ENCODE measurements around the gene SOX1. TPM values are rescaled to one million over a fixed set of nuclear protein-coding genes. Genes with fewer than 3 reads are reported as not detected.

The SOX1 gene
- total RNA-seq, 1 donor from 2014 or later, result 41.4 TPM

DNA sequence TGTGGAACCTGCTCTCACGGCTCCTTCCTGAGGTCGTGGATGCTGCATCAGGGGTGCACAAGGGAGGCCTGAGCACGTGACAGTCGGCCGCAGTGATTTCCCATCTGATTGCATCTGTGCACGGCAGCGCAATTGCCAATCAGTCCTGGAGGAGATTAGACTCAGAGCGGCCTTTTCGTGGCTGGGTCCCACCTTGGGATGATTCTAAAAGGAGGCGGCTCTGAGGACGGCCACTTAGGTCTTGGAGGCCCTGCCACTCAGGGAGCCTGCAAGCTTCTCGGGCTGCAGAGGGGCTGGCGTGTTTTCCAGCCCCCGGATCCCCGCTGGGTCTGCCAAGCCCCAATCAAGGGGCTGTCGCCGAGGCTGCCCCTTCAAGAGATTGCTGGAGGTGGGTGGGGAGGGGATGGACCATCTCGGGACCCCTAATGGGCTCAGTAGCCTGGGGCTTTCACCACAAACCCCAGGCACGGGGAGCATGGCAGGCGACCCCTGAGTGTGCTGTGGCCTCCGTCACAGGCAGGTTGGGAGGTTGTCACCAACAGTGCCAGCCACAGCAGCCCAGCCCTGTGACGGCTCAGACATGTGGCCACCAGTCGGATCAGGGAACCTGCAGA, 51.6 kb downstream of the SOX1 start:
- no peak for DNase-seq (ENCODE audit: low read depth, low spot score)
- H3K4me1 Mint-ChIP-seq, result peaks cover 21% of the 10 kb centered on the region
- H3K36me3 Mint-ChIP-seq (ENCODE audit: low read depth), result no peaks in the 10 kb centered on the region
- H3K9me3 Mint-ChIP-seq, result no peaks in the 10 kb centered on the region
- H3K27me3 Mint-ChIP-seq (ENCODE audit: low read depth), result no peaks in the 10 kb centered on the region
- TF ChIP-seq, protein P1, sequence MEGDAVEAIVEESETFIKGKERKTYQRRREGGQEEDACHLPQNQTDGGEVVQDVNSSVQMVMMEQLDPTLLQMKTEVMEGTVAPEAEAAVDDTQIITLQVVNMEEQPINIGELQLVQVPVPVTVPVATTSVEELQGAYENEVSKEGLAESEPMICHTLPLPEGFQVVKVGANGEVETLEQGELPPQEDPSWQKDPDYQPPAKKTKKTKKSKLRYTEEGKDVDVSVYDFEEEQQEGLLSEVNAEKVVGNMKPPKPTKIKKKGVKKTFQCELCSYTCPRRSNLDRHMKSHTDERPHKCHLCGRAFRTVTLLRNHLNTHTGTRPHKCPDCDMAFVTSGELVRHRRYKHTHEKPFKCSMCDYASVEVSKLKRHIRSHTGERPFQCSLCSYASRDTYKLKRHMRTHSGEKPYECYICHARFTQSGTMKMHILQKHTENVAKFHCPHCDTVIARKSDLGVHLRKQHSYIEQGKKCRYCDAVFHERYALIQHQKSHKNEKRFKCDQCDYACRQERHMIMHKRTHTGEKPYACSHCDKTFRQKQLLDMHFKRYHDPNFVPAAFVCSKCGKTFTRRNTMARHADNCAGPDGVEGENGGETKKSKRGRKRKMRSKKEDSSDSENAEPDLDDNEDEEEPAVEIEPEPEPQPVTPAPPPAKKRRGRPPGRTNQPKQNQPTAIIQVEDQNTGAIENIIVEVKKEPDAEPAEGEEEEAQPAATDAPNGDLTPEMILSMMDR (conservative IDR thresholded peaks at IDR 0.05), result no peak
- H3K27ac Mint-ChIP-seq (ENCODE audit: unreplicated experiment), result no peak overlapping the region
- H3K4me3 Mint-ChIP-seq, result no peak overlapping the region

DNA sequence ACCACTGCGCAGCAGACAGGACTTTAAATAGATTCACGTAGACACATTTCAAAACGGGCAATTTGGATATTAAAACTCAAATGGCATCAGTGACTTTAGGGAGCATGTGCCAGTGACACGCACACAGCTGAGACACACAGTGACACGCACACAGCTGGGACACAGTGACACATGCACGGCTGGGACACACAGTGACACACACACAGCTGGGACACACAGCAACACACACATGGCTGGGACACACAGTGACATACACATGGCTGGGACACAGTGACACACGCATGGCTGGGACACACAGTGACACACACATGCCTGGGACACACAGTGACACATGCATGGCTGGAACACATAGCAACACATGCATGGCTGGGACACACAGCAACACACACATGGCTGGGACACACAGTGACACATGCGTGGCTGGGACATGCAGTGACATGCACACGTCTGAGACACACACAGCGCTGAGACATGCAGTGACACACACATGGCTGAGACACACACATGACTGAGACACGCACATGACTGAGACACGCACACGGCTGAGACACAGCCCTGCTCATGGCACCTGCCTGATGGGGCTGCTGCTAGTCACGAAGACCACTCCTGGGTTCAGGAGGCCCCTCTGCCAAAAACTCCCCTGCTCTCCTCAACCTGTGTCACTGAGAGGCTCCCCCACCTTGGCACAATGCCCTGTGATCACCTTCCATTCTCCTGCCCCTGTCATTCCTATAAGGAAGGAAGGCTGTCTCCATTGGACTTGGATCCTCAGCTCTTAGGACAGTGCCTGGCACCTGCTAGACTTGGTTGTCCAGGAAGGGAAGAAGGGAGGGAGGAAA, 52.5 kb downstream of the SOX1 start:
- TF ChIP-seq, protein P1 (conservative IDR thresholded peaks at IDR 0.05), result no peak
- Mint-ChIP-seq H3K4me1 (peaks cover 23% of the 10 kb centered on the region), H3K36me3 (ENCODE audit: low read depth) (no peaks in the 10 kb centered on the region), H3K27ac (ENCODE audit: unreplicated experiment) (no peak overlapping the region), H3K27me3 (ENCODE audit: low read depth) (no peaks in the 10 kb centered on the region), H3K9me3 (no peaks in the 10 kb centered on the region), H3K4me3 (no peak overlapping the region)
- no peak for DNase-seq (ENCODE audit: low read depth, low spot score)

DNA sequence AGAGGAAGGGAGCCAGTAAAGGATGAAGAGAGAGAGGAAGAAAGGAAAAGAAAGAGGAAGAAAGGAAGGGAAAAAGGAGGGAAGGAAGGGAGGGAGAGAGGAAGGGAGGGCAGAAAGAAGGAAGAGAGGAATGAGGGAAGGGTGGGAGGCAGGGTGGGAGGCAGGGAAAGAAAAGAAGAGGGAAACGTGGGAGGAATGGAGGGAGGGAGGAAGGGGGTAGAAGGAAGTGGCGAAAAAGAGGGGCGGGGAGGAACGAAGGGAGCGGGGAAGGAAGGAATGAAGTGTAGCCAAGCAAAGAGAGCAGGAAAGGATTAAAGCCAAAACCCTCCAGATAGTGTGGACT, 53.1 kb downstream of the SOX1 start:
- Mint-ChIP-seq H3K27ac (ENCODE audit: unreplicated experiment) (no peak overlapping the region), H3K9me3 (no peaks in the 10 kb centered on the region), H3K27me3 (ENCODE audit: low read depth) (no peaks in the 10 kb centered on the region), H3K36me3 (ENCODE audit: low read depth) (no peaks in the 10 kb centered on the region), H3K4me3 (no peak overlapping the region), H3K4me1 (peaks cover 27% of the 10 kb centered on the region)
- TF ChIP-seq, protein P1 (conservative IDR thresholded peaks at IDR 0.05), result no peak
- no peak for DNase-seq (ENCODE audit: low read depth, low spot score)

Measured in neural crest cell (in vitro differentiated cells).